Liver (tissue), 9 donors: Measurements from ENCODE around the gene MEX3C. TPM values are rescaled to one million over a fixed set of nuclear protein-coding genes. Genes with fewer than 3 reads are reported as not detected.

Source experiments
- DNase-seq: peaks from one replicate; pipeline ENCODE4 v3.0.0-alpha.2; 2017; ENCODE audit warnings: low spot score
- H3K27ac ChIP-seq, 2 donors: one replicate each; pipeline ENCODE4 v1.7.0; 2013; ENCODE audit warnings: inconsistent platforms in 2 of 2, low read length in 2 of 2, control low read depth in 1 of 2, low read depth in 1 of 2, mild to moderate bottlenecking in 1 of 2
- H3K27me3 ChIP-seq, 4 donors: one replicate each; pipeline versions ENCODE4 v1.6.1 to v1.7.0; 2013; ENCODE audit warnings: low read length in 3 of 4, inconsistent platforms in 1 of 4, mild to moderate bottlenecking in 1 of 4, moderate library complexity in 1 of 4; ENCODE audit not compliant: control insufficient read depth in 4 of 4, insufficient read depth in 4 of 4
- H3K36me3 ChIP-seq, 4 donors: one replicate each; pipeline versions ENCODE4 v1.6.1 to v1.7.0; 2013; ENCODE audit warnings: low read length in 3 of 4, mild to moderate bottlenecking in 3 of 4, low read depth in 1 of 4, moderate library complexity in 1 of 4; ENCODE audit not compliant: control insufficient read depth in 4 of 4, insufficient read depth in 3 of 4
- H3K4me1 ChIP-seq, 4 donors: one replicate each; pipeline versions ENCODE4 v1.6.1 to v1.7.0; 2013; ENCODE audit warnings: low read length in 3 of 4, mild to moderate bottlenecking in 3 of 4, moderate library complexity in 1 of 4; ENCODE audit not compliant: control insufficient read depth in 4 of 4, insufficient read depth in 4 of 4
- H3K4me3 ChIP-seq, 3 donors: one replicate each; pipeline versions ENCODE4 v1.6.1 to v1.7.0; 2013; ENCODE audit warnings: low read length in 3 of 3, control low read depth in 1 of 3, low read depth in 1 of 3, mild to moderate bottlenecking in 1 of 3
- H3K9ac ChIP-seq, 2 donors: one replicate each; pipeline ENCODE4 v1.7.0; 2013; ENCODE audit warnings: low read length in 2 of 2, mild to moderate bottlenecking in 2 of 2, moderate library complexity in 2 of 2, control low read depth in 1 of 2, low read depth in 1 of 2
- H3K9me3 ChIP-seq, 4 donors: one replicate each; pipeline versions ENCODE4 v1.6.1 to v1.7.0; 2013; ENCODE audit warnings: low read length in 3 of 4; ENCODE audit not compliant: control insufficient read depth in 4 of 4
- FOXA1 ChIP-seq: IDR thresholded peaks from 2 replicates; pipeline ENCODE4 v1.6.1; 2016; ENCODE audit warnings: antibody characterized with exemption
- HNF4A ChIP-seq, 2 donors: conservative IDR thresholded peaks; 2 replicates each; pipeline ENCODE4 v1.6.1; 2016; ENCODE audit warnings: antibody characterized with exemption in 2 of 2, mild to moderate bottlenecking in 2 of 2
- HNF4G ChIP-seq: IDR thresholded peaks from 2 replicates; pipeline ENCODE4 v1.6.1; 2016; ENCODE audit warnings: antibody characterized with exemption
- JUND ChIP-seq, 2 donors: IDR thresholded peaks; 2 replicates each; pipeline ENCODE4 v1.6.1; 2016; ENCODE audit warnings: antibody characterized with exemption in 2 of 2
- NR2F2 ChIP-seq: IDR thresholded peaks from 2 replicates; pipeline ENCODE4 v1.6.1; 2016; ENCODE audit warnings: antibody characterized with exemption
- RAD21 ChIP-seq, 2 donors: IDR thresholded peaks; 2 replicates each; pipeline ENCODE4 v1.6.1; 2016; ENCODE audit warnings: antibody characterized with exemption in 2 of 2, mild to moderate bottlenecking in 2 of 2
- RXRA ChIP-seq, 2 donors: IDR thresholded peaks; 2 replicates each; pipeline ENCODE4 v1.6.1; 2017 to 2018; ENCODE audit warnings: antibody characterized with exemption in 2 of 2, mild to moderate bottlenecking in 1 of 2
- SP1 ChIP-seq: IDR thresholded peaks from 2 replicates; pipeline ENCODE4 v1.6.1; 2018; ENCODE audit warnings: antibody characterized with exemption, mild to moderate bottlenecking
- TAF1 ChIP-seq: conservative IDR thresholded peaks from 2 replicates; pipeline ENCODE4 v1.6.1; 2016; ENCODE audit warnings: antibody characterized with exemption, mild to moderate bottlenecking
- YY1 ChIP-seq: IDR thresholded peaks from 2 replicates; pipeline ENCODE4 v1.6.1; 2016; ENCODE audit warnings: antibody characterized with exemption, mild to moderate bottlenecking
- WGBS: extraction: QIAGEN DNeasy Blood & Tissue Kit; methylation state at CpG from one replicate; pipeline ENCODE4 v1.1.7; 2013; 5-methylcytosine and 5-hydroxymethylcytosine counted together
- polyA plus RNA-seq, 2 donors: library from polyadenylated mRNA; stranded (reverse) in 1 of 2; unstranded in 1 of 2; fragments of 200-250 nt in 1 of 2; fragments of >200 nt in 1 of 2; fragmentation: Nextera tagmentation in 1 of 2; extraction: Ambion mirVana in 1 of 2; gene quantifications; one replicate each; pipeline versions ENCODE4 v1.2.1 to v1.2.3, GENCODE V29; 2013 to 2015
- total RNA-seq, 2 donors: library from RNA; depleted of rRNA; stranded (reverse); fragments of >200 nt; gene quantifications; one replicate each; pipeline ENCODE4 v1.2.3, GENCODE V29; 2014
- TF ChIP-seq, protein P1 (sequence below): IDR thresholded peaks from 2 replicates; pipeline ENCODE4 v1.6.1; 2016; ENCODE audit warnings: antibody characterized with exemption
- TF ChIP-seq, protein P2 (sequence below): IDR thresholded peaks from 2 replicates; pipeline ENCODE4 v1.6.1; 2016; ENCODE audit warnings: antibody characterized with exemption
- TF ChIP-seq, protein P3 (sequence below): fragments of 150-350 bp; IDR thresholded peaks from 2 replicates; pipeline ENCODE4 v1.5.1; 2017; ENCODE audit warnings: improper control_type of control experiment, low read depth, low read length; ENCODE audit not compliant: missing input control
- TF ChIP-seq, protein P4 (sequence below): IDR thresholded peaks from 2 replicates; pipeline ENCODE4 v1.6.1; 2016; ENCODE audit warnings: antibody characterized with exemption
- donor health status: healthy.
- donor health status: healthy.
- donor health status: healthy.
- donor health status: healthy.
- donor health status: healthy.

MEX3C gene
- total and polyA plus RNA-seq, 4 donors, result 2.7 to 16.1 (median 8.6) TPM

DNA sequence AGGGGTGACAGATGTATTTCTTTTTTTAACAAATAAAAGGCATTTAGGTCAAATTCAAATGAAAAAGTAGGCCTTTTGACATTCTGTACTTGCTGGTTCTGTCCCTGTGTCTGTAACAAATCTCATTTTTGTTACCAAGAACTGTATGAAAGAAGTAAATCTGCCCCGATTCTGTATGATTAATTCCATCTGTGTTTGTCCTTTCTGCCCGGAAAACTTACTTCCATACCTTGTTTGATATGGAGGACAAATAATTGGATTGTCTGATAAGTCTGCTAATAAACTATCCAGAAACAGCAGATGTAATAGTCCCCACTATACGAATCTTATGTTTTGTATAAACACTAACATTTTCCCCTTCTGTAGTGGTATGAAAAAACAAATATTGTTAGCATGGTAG, 69.8 kb downstream of the MEX3C start:
- H3K4me3 ChIP-seq, result no peak overlapping the region
- TF ChIP-seq, protein P1, sequence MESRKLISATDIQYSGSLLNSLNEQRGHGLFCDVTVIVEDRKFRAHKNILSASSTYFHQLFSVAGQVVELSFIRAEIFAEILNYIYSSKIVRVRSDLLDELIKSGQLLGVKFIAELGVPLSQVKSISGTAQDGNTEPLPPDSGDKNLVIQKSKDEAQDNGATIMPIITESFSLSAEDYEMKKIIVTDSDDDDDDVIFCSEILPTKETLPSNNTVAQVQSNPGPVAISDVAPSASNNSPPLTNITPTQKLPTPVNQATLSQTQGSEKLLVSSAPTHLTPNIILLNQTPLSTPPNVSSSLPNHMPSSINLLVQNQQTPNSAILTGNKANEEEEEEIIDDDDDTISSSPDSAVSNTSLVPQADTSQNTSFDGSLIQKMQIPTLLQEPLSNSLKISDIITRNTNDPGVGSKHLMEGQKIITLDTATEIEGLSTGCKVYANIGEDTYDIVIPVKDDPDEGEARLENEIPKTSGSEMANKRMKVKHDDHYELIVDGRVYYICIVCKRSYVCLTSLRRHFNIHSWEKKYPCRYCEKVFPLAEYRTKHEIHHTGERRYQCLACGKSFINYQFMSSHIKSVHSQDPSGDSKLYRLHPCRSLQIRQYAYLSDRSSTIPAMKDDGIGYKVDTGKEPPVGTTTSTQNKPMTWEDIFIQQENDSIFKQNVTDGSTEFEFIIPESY, result no peak
- TF ChIP-seq HNF4G (no peak), RAD21 (IDR thresholded peaks at IDR 0.05) (no peak), TAF1 (no peak), NR2F2 (no peak), JUND (IDR thresholded peaks at IDR 0.05) (no peak), FOXA1 (no peak), RXRA (IDR thresholded peaks at IDR 0.05) (no peak)
- TF ChIP-seq, protein P2, sequence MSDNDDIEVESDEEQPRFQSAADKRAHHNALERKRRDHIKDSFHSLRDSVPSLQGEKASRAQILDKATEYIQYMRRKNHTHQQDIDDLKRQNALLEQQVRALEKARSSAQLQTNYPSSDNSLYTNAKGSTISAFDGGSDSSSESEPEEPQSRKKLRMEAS, result no peak
- TF ChIP-seq, protein P3, sequence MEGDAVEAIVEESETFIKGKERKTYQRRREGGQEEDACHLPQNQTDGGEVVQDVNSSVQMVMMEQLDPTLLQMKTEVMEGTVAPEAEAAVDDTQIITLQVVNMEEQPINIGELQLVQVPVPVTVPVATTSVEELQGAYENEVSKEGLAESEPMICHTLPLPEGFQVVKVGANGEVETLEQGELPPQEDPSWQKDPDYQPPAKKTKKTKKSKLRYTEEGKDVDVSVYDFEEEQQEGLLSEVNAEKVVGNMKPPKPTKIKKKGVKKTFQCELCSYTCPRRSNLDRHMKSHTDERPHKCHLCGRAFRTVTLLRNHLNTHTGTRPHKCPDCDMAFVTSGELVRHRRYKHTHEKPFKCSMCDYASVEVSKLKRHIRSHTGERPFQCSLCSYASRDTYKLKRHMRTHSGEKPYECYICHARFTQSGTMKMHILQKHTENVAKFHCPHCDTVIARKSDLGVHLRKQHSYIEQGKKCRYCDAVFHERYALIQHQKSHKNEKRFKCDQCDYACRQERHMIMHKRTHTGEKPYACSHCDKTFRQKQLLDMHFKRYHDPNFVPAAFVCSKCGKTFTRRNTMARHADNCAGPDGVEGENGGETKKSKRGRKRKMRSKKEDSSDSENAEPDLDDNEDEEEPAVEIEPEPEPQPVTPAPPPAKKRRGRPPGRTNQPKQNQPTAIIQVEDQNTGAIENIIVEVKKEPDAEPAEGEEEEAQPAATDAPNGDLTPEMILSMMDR, result no peak
- H3K36me3 ChIP-seq, result no peaks in the 10 kb centered on the region
- no peaks in the 10 kb centered on the region for H3K27me3 ChIP-seq
- H3K9me3 ChIP-seq, result no peaks in the 10 kb centered on the region
- H3K4me1 ChIP-seq, result peaks cover 3 to 14% (median 11%) of the 10 kb centered on the region in 4 donors
- WGBS, result 93% methylated on average over 3 of the region's 3 CpGs
- no peak for DNase-seq
- H3K27ac ChIP-seq, result no peak overlapping the region
- no peak overlapping the region for H3K9ac ChIP-seq

DNA sequence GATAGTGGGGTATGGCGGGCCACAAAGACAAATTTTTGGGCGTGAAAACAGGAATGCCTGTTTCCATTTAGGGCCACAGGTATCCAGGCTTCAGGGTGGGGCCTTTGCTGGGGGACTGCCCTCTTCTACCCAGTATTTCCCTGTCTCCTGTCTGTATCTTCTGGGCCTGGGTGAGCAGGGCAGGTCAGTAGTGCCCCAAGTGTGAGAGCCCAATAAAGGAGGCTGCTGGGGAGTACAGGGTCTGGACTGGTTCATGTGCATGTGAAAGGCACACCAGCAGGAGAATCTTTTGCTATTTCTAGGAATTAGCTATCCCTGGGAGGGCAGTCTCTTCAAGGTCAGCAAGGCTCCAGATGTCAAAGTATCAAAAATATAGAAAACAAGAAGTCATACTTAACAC, 71.5 kb downstream of the MEX3C start:
- no peaks in the 10 kb centered on the region for H3K4me1 ChIP-seq
- no peaks in the 10 kb centered on the region for H3K27me3 ChIP-seq
- TF ChIP-seq NR2F2 (no peak), FOXA1 (no peak), HNF4A (conservative IDR thresholded peaks at IDR 0.05) (no peak), RAD21 (IDR thresholded peaks at IDR 0.05) (no peak), SP1 (no peak), YY1 (no peak), RXRA (IDR thresholded peaks at IDR 0.05) (no peak), JUND (IDR thresholded peaks at IDR 0.05) (no peak)
- TF ChIP-seq, protein P2, result no peak
- TF ChIP-seq, protein P4, sequence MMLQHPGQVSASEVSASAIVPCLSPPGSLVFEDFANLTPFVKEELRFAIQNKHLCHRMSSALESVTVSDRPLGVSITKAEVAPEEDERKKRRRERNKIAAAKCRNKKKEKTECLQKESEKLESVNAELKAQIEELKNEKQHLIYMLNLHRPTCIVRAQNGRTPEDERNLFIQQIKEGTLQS, result no peak
- TF ChIP-seq, protein P3, result no peak
- TF ChIP-seq, protein P1, result no peak
- H3K9ac ChIP-seq, result no peak overlapping the region
- no peak overlapping the region for H3K4me3 ChIP-seq
- no peak for DNase-seq
- H3K36me3 ChIP-seq, result no peaks in the 10 kb centered on the region
- H3K9me3 ChIP-seq, result no peaks in the 10 kb centered on the region
- WGBS, result 96% methylated on average over 2 of the region's 2 CpGs
- H3K27ac ChIP-seq, result no peak overlapping the region
